Transverse colon (tissue), 3 donors: ENCODE data around the gene SWAP70.

ENCODE experiments used
- EP300 ChIP-seq: sonication (generic); formaldehyde crosslinking; IDR thresholded peaks from one replicate; pipeline ENCODE4 v1.6.1; 2017; ENCODE audit warnings: antibody characterized with exemption, low read depth
- POLR2A ChIP-seq: fragments of 450-650 bp; IDR thresholded peaks from one replicate; pipeline ENCODE4 v1.6.1; 2016; ENCODE audit warnings: antibody characterized with exemption, mild to moderate bottlenecking, moderate library complexity
- TF ChIP-seq, protein P1 (sequence below), 5 experiments: fragments of 200-600 bp in 3 of 5; fragments of 450-650 bp in 2 of 5; sonication (generic) in 3 of 5; IDR thresholded peaks; 1 replicate in 2 of 5; 2 replicates in 3 of 5; pipeline ENCODE4 v1.5.1; 2016 to 2017; ENCODE audit warnings: antibody characterized with exemption in 5 of 5, inconsistent platforms in 3 of 5, mild to moderate bottlenecking in 2 of 5, moderate library complexity in 1 of 5

DNA sequence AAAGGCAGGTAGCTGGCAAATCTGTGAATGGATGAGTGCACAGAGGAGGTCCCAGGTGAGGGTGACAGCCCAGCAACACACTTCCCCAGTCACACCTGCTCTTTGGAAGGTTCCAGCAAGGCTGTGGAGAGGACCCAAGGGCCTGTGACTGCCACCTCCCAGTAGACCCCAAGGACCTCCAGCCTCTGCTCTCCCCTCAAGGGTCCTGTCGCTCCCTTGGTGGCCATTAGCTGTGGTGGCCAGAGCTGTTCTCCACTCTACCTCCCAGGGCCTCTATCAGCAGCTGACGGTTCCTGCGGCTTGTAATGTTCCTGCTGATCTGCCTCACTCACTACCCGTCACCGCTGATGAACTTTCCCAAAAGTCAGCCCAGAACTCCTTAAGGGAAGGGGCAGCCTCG, 93.0 kb downstream of the SWAP70 start:
- TF ChIP-seq POLR2A: no peak
- TF ChIP-seq, protein P1, sequence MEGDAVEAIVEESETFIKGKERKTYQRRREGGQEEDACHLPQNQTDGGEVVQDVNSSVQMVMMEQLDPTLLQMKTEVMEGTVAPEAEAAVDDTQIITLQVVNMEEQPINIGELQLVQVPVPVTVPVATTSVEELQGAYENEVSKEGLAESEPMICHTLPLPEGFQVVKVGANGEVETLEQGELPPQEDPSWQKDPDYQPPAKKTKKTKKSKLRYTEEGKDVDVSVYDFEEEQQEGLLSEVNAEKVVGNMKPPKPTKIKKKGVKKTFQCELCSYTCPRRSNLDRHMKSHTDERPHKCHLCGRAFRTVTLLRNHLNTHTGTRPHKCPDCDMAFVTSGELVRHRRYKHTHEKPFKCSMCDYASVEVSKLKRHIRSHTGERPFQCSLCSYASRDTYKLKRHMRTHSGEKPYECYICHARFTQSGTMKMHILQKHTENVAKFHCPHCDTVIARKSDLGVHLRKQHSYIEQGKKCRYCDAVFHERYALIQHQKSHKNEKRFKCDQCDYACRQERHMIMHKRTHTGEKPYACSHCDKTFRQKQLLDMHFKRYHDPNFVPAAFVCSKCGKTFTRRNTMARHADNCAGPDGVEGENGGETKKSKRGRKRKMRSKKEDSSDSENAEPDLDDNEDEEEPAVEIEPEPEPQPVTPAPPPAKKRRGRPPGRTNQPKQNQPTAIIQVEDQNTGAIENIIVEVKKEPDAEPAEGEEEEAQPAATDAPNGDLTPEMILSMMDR (IDR thresholded peaks at IDR 0.05): no peak
- no peak for TF ChIP-seq EP300
